GOT3 (cell line): ENCODE results near the gene DLGAP5.

Source experiments
- DNase-seq: peaks from one replicate; lab custom pipeline; 2025; ENCODE audit warnings: mixed read lengths; lab: John Stamatoyannopoulos, UW

The DLGAP5 gene

GRCh38 chr14:55107766-55108554, 83.4 kb downstream of the DLGAP5 start:
- peak; percentile 22 for DNase-seq

GRCh38 chr14:55105991-55106390, 85.4 kb downstream of the DLGAP5 start:
- no peak for DNase-seq

GRCh38 chr14:55103971-55104954, 87.1 kb downstream of the DLGAP5 start:
- DNase-seq: no peak

- no peak for DNase-seq
Measured at GRCh38 chr14:55103005-55103640, 88.3 kb downstream of the DLGAP5 start.

GRCh38 chr14:55102141-55102621, 89.2 kb downstream of the DLGAP5 start:
- peak; percentile 51 for DNase-seq

- no peak for DNase-seq
Measured at GRCh38 chr14:55101698-55102097, 89.7 kb downstream of the DLGAP5 start.

- no peak for DNase-seq
Measured at GRCh38 chr14:55099756-55100155, 91.6 kb downstream of the DLGAP5 start.

GRCh38 chr14:55098561-55098898, 92.9 kb downstream of the DLGAP5 start:
- DNase-seq: no peak
